ENCODE measurements around the gene PHRF1. TPM values are rescaled to one million over a fixed set of nuclear protein-coding genes. Genes with fewer than 3 reads are reported as not detected.

Gene PHRF1
- total and polyA plus RNA-seq, 9 of the 15 experiments (the other 6 are each of a cell fraction or from before 2014, with no cell fraction given), result 0.07 to 37.2 (median 7.7) TPM

- TF ChIP-seq, protein P1, sequence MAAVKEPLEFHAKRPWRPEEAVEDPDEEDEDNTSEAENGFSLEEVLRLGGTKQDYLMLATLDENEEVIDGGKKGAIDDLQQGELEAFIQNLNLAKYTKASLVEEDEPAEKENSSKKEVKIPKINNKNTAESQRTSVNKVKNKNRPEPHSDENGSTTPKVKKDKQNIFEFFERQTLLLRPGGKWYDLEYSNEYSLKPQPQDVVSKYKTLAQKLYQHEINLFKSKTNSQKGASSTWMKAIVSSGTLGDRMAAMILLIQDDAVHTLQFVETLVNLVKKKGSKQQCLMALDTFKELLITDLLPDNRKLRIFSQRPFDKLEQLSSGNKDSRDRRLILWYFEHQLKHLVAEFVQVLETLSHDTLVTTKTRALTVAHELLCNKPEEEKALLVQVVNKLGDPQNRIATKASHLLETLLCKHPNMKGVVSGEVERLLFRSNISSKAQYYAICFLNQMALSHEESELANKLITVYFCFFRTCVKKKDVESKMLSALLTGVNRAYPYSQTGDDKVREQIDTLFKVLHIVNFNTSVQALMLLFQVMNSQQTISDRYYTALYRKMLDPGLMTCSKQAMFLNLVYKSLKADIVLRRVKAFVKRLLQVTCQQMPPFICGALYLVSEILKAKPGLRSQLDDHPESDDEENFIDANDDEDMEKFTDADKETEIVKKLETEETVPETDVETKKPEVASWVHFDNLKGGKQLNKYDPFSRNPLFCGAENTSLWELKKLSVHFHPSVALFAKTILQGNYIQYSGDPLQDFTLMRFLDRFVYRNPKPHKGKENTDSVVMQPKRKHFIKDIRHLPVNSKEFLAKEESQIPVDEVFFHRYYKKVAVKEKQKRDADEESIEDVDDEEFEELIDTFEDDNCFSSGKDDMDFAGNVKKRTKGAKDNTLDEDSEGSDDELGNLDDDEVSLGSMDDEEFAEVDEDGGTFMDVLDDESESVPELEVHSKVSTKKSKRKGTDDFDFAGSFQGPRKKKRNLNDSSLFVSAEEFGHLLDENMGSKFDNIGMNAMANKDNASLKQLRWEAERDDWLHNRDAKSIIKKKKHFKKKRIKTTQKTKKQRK (IDR thresholded peaks at IDR 0.05; ENCODE audit: borderline replicate concordance, low read depth, low read length), result no peak
- TF ChIP-seq NR0B1 (IDR thresholded peaks at IDR 0.05; ENCODE audit: partially characterized antibody) (no peak), ZNF253 (CRISPR knock-in tag; conservative IDR thresholded peaks at IDR 0.05) (no peak), RBM14 (IDR thresholded peaks at IDR 0.05; ENCODE audit: borderline replicate concordance, insufficient read depth, low read depth, low read length) (no peak), TFAP4 (CRISPR knock-in tag; IDR thresholded peaks at IDR 0.05; ENCODE audit: borderline replicate concordance) (peak; percentile 83), ZNF140 (CRISPR knock-in tag; IDR thresholded peaks at IDR 0.05) (no peak), MITF (IDR thresholded peaks at IDR 0.05) (no peak), MYNN (IDR thresholded peaks at IDR 0.05) (no peak), MYNN (CRISPR knock-in tag; IDR thresholded peaks at IDR 0.05) (no peak), ZNF282 (CRISPR knock-in tag; IDR thresholded peaks at IDR 0.05) (no peak), HOXB6 (CRISPR knock-in tag; IDR thresholded peaks at IDR 0.05; ENCODE audit: borderline replicate concordance) (0 out of 2 replicates have a peak, but pooled peaks have one; percentile 26), KDM4B (IDR thresholded peaks at IDR 0.05; ENCODE audit: borderline replicate concordance in 2 of 2, low read depth in 1 of 2) (peak in 1 of 2 experiments; percentile 80; a peak in 1 of 4 replicates), SMARCE1 (IDR thresholded peaks at IDR 0.05) (no peak; the same call in 1 of the 2 replicates), GABPB1 (CRISPR knock-in tag; IDR thresholded peaks at IDR 0.05) (peak; percentile 95), ZBTB8A (IDR thresholded peaks at IDR 0.05; ENCODE audit: partially characterized antibody) (no peak), GTF2E2 (tag; IDR thresholded peaks at IDR 0.05) (no peak), ZNF23 (CRISPR knock-in tag; IDR thresholded peaks at IDR 0.05) (no peak), POLR3A (IDR thresholded peaks at IDR 0.05; ENCODE audit: borderline replicate concordance, extremely low read depth, insufficient read depth, insufficient read length) (no peak), CHD2 (IDR thresholded peaks at IDR 0.05; ENCODE audit: low read depth, low read length) (no peak; the same call in 1 of the 2 replicates), NR4A1 (CRISPR knock-in tag; IDR thresholded peaks at IDR 0.05) (no peak), NR4A1 (tag; IDR thresholded peaks at IDR 0.05) (0 out of 2 replicates have a peak, but pooled peaks have one; percentile 48)
Observed at GRCh38 chr11:575996-576768, at the start of gene PHRF1 (continued).

Measured in K562 (cell line).